Astrocyte (in vitro differentiated cells and primary cell): Measurements from ENCODE around the gene TIAL1. TPM values are rescaled to one million over a fixed set of nuclear protein-coding genes. Genes with fewer than 3 reads are reported as not detected.
"Not testable (repeated sequence)": the region's sequence is repeated elsewhere in the genome, so short reads cannot be mapped to it uniquely, and the experiment has no call there.

ENCODE experiments used
- DNase-seq: peaks from one replicate; pipeline ENCODE4 v3.0.0-alpha.2; 2010; ENCODE audit warnings: low read depth
- FAIRE-seq: peaks from 2 replicates; lab custom pipeline; 2011; peaks lifted over from hg19 to GRCh38; lab: Jason Lieb, UNC
- H2AFZ ChIP-seq: 2 replicates; pipeline ENCODE4 v1.6.0; 2012; ENCODE audit warnings: low read depth, low read length, inconsistent platforms
- H3K27ac ChIP-seq: 2 replicates; pipeline ENCODE4 v1.5.1; 2011; ENCODE audit warnings: low read depth, low read length, inconsistent platforms
- H3K27me3 ChIP-seq: 2 replicates; pipeline ENCODE4 v1.6.0; 2011; ENCODE audit warnings: low read length, inconsistent platforms; ENCODE audit not compliant: insufficient read depth
- H3K36me3 ChIP-seq: 2 replicates; pipeline ENCODE4 v1.5.1; 2011; ENCODE audit warnings: low read length, inconsistent platforms; ENCODE audit not compliant: insufficient read depth
- H3K4me1 ChIP-seq: 2 replicates; pipeline ENCODE4 v1.5.1; 2011; ENCODE audit warnings: low read length, inconsistent platforms; ENCODE audit not compliant: insufficient read depth
- H3K4me2 ChIP-seq: 2 replicates; pipeline ENCODE4 v1.6.0; 2012; ENCODE audit warnings: low read length, inconsistent platforms
- H3K4me3 ChIP-seq: 2 replicates; pipeline ENCODE4 v1.5.1; 2011; ENCODE audit warnings: low read depth, mild to moderate bottlenecking, low read length, inconsistent platforms; ENCODE audit not compliant: insufficient read depth
- H3K79me2 ChIP-seq: 2 replicates; pipeline ENCODE4 v1.6.0; 2012; ENCODE audit warnings: mild to moderate bottlenecking, low read length, inconsistent platforms; ENCODE audit not compliant: insufficient read depth
- H3K9ac ChIP-seq: 2 replicates; pipeline ENCODE4 v1.6.0; 2012; ENCODE audit warnings: mild to moderate bottlenecking, low read length, inconsistent platforms
- H3K9me3 ChIP-seq: 2 replicates; pipeline ENCODE4 v1.5.1; 2012; ENCODE audit warnings: low read depth, mild to moderate bottlenecking, low read length, inconsistent platforms; ENCODE audit not compliant: insufficient read depth
- H4K20me1 ChIP-seq: 2 replicates; pipeline ENCODE4 v1.6.0; 2012; ENCODE audit warnings: low read length, inconsistent platforms; ENCODE audit not compliant: insufficient read depth
- H3K27ac Mint-ChIP-seq: one replicate; pipeline ENCODE4 v1.8.0; 2021; ENCODE audit warnings: mild to moderate bottlenecking, mixed read lengths; ENCODE audit not compliant: unreplicated experiment
- H3K27me3 Mint-ChIP-seq: one replicate; pipeline ENCODE4 v1.8.0; 2021; ENCODE audit warnings: low read depth, mixed read lengths; ENCODE audit not compliant: unreplicated experiment
- H3K36me3 Mint-ChIP-seq: one replicate; pipeline ENCODE4 v1.8.0; 2021; ENCODE audit warnings: low read depth, mixed read lengths; ENCODE audit not compliant: unreplicated experiment
- H3K4me1 Mint-ChIP-seq: one replicate; pipeline ENCODE4 v1.8.0; 2021; ENCODE audit warnings: low read depth, mixed read lengths; ENCODE audit not compliant: unreplicated experiment
- H3K4me3 Mint-ChIP-seq: one replicate; pipeline ENCODE4 v1.8.0; 2021; ENCODE audit warnings: mild to moderate bottlenecking, moderate library complexity, mixed read lengths; ENCODE audit not compliant: unreplicated experiment
- H3K9me3 Mint-ChIP-seq: one replicate; pipeline ENCODE4 v1.8.0; 2021; ENCODE audit warnings: mild to moderate bottlenecking, mixed read lengths; ENCODE audit not compliant: unreplicated experiment
- CTCF ChIP-seq: IDR thresholded peaks from 2 replicates; pipeline ENCODE4 v1.5.1; 2011; ENCODE audit warnings: low read depth, mild to moderate bottlenecking, inconsistent platforms, low read length, moderate library complexity; ENCODE audit not compliant: insufficient read depth
- EZH2 ChIP-seq: IDR thresholded peaks from 2 replicates; pipeline ENCODE4 v1.6.1; 2012; ENCODE audit warnings: mild to moderate bottlenecking, low read length, inconsistent platforms; ENCODE audit not compliant: insufficient read depth
- total RNA-seq: library from RNA; stranded (reverse); gene quantifications from 2 replicates; pipeline ENCODE4 v1.2.1, GENCODE V29; 2021

TIAL1 gene
- total RNA-seq, 1 donor from 2014 or later: 155 TPM

GRCh38 chr10:119532791-119533190, 64.0 kb downstream of the TIAL1 start:
- not testable (repeated sequence) for FAIRE-seq, H3K4me1 ChIP-seq
- peaks cover 14% of the 10 kb centered on the region for H3K4me1 Mint-ChIP-seq

GRCh38 chr10:119532251-119532650, 64.5 kb downstream of the TIAL1 start:
- DNase-seq, H3K27ac Mint-ChIP-seq, H3K36me3 ChIP-seq, H3K36me3 Mint-ChIP-seq, H3K9ac ChIP-seq, H3K4me2 ChIP-seq, H3K27ac ChIP-seq, H3K9me3 ChIP-seq, H3K27me3 Mint-ChIP-seq, H3K4me3 Mint-ChIP-seq, FAIRE-seq, H2AFZ ChIP-seq, H3K4me1 ChIP-seq, H3K27me3 ChIP-seq, H3K9me3 Mint-ChIP-seq, H3K4me3 ChIP-seq: not testable (repeated sequence)
- peaks cover 69% of the 10 kb centered on the region for H3K79me2 ChIP-seq
- H3K4me1 Mint-ChIP-seq: peaks cover 14% of the 10 kb centered on the region
- peaks cover 55% of the 10 kb centered on the region for H4K20me1 ChIP-seq

More at GRCh38 chr10:119532791-119533190, 64.0 kb downstream of the TIAL1 start:
- not testable (repeated sequence) for H3K9me3 Mint-ChIP-seq, H2AFZ ChIP-seq, H3K36me3 Mint-ChIP-seq, H3K27me3 Mint-ChIP-seq, DNase-seq, H3K4me3 Mint-ChIP-seq, H3K27ac Mint-ChIP-seq, H3K36me3 ChIP-seq, H3K4me3 ChIP-seq, H3K4me2 ChIP-seq, H3K27me3 ChIP-seq, H3K27ac ChIP-seq, H3K9ac ChIP-seq, H3K9me3 ChIP-seq
- Histone ChIP-seq H4K20me1 (peaks cover 55% of the 10 kb centered on the region), H3K79me2 (peaks cover 69% of the 10 kb centered on the region)

GRCh38 chr10:119531067-119531466, 65.7 kb downstream of the TIAL1 start:
- H3K9ac ChIP-seq: no peak overlapping the region
- no peak overlapping the region for H2AFZ ChIP-seq
- no peak overlapping the region for H3K4me2 ChIP-seq
- H3K9me3 ChIP-seq: no peaks in the 10 kb centered on the region
- H3K27me3 ChIP-seq: no peaks in the 10 kb centered on the region
- no peak for FAIRE-seq
- Mint-ChIP-seq H3K27ac (no peak overlapping the region), H3K9me3 (no peaks in the 10 kb centered on the region), H3K36me3 (peaks cover 12% of the 10 kb centered on the region), H3K27me3 (peaks cover 2% of the 10 kb centered on the region), H3K4me1 (peaks cover 14% of the 10 kb centered on the region), H3K4me3 (no peak overlapping the region)
- no peaks in the 10 kb centered on the region for H3K36me3 ChIP-seq
- no peak overlapping the region for H3K4me3 ChIP-seq
- peaks cover 68% of the 10 kb centered on the region for H3K79me2 ChIP-seq
- no peak for TF ChIP-seq CTCF
- no peak for TF ChIP-seq EZH2
- H3K27ac ChIP-seq: no peak overlapping the region
- H4K20me1 ChIP-seq: peaks cover 57% of the 10 kb centered on the region
- DNase-seq: peak; percentile 58
- H3K4me1 ChIP-seq: peaks cover 7% of the 10 kb centered on the region

GRCh38 chr10:119528663-119529237, 68.0 kb downstream of the TIAL1 start:
- H3K27me3 ChIP-seq, H3K36me3 ChIP-seq, H3K27me3 Mint-ChIP-seq, H3K9me3 Mint-ChIP-seq, H3K9ac ChIP-seq, H3K27ac ChIP-seq, H3K9me3 ChIP-seq, H3K4me3 Mint-ChIP-seq, H3K4me2 ChIP-seq, H3K27ac Mint-ChIP-seq, H3K4me3 ChIP-seq, H3K4me1 ChIP-seq, H2AFZ ChIP-seq: not testable (repeated sequence)
- H4K20me1 ChIP-seq: peaks cover 46% of the 10 kb centered on the region
- peaks cover 21% of the 10 kb centered on the region for H3K36me3 Mint-ChIP-seq
- peaks cover 12% of the 10 kb centered on the region for H3K4me1 Mint-ChIP-seq
- FAIRE-seq: peak; percentile 50
- H3K79me2 ChIP-seq: peaks cover 62% of the 10 kb centered on the region
- peak; percentile 64 for DNase-seq
